ENCODE results near the gene LYAR. TPM values are rescaled to one million over a fixed set of nuclear protein-coding genes. Genes with fewer than 3 reads are reported as not detected.

Gene LYAR
- total RNA-seq, 4 donors from 2014 or later, result 13.7 to 21.3 (median 17.2) TPM

DNA sequence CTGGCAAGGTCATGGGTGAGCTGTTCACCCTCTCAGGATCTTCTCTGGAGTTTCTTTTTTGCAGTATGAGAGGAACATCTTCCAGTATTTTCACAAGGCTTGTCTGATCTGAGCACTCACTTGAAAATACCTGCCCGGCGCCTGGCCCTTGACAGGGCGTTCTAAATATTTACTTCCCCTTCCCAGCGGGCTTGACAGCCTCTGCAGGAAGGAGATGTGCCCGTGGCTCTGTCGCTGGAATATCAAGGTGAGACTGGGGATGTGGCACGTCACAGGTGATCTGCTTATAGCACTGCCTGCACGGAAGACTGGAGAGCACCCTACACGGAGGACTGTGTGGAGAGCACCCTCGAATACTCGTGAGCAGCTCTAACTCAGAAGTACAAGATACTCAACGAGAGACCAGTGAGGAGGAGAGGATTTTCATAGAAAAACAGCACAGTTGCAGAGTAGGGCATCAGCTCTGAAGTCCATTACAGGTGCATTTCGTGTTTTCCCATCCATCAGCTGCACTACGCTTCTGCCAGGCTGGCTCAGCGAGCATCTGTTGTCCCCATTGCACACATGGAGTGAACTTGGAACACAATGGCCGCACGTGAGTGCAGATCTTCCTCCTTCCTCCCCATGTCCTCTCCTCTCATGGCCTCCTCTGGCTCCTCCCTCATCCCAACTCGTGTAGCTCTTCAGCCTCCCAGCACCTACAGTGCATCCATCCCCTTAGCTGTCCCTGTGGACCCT, 32.2 kb upstream of the LYAR start:
- H3K4me1 ChIP-seq, result no peaks in the 10 kb centered on the region
- no peaks in the 10 kb centered on the region for H3K27me3 ChIP-seq
- no peaks in the 10 kb centered on the region for H3K9me3 ChIP-seq
- TF ChIP-seq POLR2A (IDR thresholded peaks at IDR 0.05) (no peak), EP300 (IDR thresholded peaks at IDR 0.05) (no peak), POLR2AphosphoS5 (IDR thresholded peaks at IDR 0.05) (no peak)
- TF ChIP-seq, protein P1, sequence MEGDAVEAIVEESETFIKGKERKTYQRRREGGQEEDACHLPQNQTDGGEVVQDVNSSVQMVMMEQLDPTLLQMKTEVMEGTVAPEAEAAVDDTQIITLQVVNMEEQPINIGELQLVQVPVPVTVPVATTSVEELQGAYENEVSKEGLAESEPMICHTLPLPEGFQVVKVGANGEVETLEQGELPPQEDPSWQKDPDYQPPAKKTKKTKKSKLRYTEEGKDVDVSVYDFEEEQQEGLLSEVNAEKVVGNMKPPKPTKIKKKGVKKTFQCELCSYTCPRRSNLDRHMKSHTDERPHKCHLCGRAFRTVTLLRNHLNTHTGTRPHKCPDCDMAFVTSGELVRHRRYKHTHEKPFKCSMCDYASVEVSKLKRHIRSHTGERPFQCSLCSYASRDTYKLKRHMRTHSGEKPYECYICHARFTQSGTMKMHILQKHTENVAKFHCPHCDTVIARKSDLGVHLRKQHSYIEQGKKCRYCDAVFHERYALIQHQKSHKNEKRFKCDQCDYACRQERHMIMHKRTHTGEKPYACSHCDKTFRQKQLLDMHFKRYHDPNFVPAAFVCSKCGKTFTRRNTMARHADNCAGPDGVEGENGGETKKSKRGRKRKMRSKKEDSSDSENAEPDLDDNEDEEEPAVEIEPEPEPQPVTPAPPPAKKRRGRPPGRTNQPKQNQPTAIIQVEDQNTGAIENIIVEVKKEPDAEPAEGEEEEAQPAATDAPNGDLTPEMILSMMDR (IDR thresholded peaks at IDR 0.05), result no peak
- H3K36me3 ChIP-seq, result peaks cover 0 to 57% of the 10 kb centered on the region in 2 donors
- no peak overlapping the region for H3K27ac ChIP-seq
- ATAC-seq, result no peak
- 75 to 87% methylated on average over 7 to 14 of the region's 18 CpGs for WGBS, 2 donors (ENCODE audit: low coverage in 1 of 2)
- no peak overlapping the region for H3K4me3 ChIP-seq

DNA sequence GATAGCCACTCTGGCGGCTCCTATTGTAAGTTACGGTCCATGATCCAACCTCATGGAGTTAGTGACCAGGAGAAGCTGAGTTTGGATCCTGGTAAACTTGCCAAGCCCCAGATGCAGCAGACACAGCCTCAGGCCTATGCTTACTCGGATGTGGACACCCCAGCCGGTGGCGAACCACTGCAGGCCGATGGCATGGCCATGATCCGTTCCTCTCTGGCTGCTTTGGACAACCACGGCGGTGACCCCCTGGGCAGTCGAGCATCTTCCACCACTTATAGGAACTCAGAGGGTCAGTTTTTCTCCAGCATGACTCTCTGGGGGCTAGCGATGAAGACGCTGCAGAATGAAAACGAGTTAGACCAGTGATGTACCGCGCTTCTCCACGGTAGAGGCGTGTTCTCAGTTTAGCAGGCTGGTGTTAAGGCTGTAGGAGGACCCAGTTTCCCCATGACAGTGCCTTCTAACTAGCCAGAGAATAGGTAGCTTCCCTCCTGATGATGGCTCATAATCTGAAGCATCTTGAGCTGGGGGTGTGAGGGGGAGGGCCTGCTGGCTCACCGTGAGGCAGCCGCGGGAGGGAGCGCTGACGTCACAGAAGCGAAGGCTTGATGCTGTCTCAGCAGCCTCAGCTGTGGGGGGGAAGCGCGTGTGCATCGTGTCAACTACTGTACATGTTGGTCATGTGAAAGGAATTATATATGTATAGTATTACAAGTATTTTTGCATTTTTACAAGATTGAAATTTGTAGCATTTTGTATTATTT, 31.2 kb upstream of the LYAR start:
- no peaks in the 10 kb centered on the region for H3K9me3 ChIP-seq
- no peak for TF ChIP-seq POLR2A (IDR thresholded peaks at IDR 0.05)
- no peak for TF ChIP-seq POLR2AphosphoS5 (IDR thresholded peaks at IDR 0.05)
- TF ChIP-seq, protein P1 (IDR thresholded peaks at IDR 0.05), result no peak
- TF ChIP-seq EP300 (IDR thresholded peaks at IDR 0.05), result no peak
- H3K4me1 ChIP-seq, result no peaks in the 10 kb centered on the region
- whole genome bisulfite sequencing, 2 donors (ENCODE audit: low coverage in 1 of 2), result 89 to 90% methylated on average over 7 to 18 of the region's 26 CpGs
- H3K4me3 ChIP-seq, result no peak overlapping the region
- ATAC-seq, result no peak
- peaks cover 0 to 67% of the 10 kb centered on the region in 2 donors for H3K36me3 ChIP-seq
- no peak overlapping the region for H3K27ac ChIP-seq
- H3K27me3 ChIP-seq, result no peaks in the 10 kb centered on the region

DNA sequence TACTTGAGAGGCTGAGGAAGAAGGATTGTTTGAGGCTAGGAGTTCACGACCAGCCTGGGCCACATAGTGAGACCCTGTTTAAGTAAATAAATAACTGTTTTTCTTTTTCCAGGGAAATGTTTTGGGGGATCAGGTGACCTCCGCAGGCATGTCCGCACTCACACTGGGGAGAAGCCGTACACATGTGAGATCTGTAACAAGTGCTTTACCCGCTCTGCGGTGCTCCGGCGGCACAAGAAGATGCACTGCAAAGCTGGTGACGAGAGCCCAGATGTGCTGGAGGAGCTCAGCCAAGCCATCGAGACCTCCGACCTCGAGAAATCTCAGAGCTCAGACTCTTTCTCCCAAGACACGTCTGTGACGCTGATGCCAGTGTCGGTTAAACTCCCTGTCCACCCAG, 30.6 kb upstream of the LYAR start:
- no peak for ATAC-seq
- H3K4me3 ChIP-seq, result no peak overlapping the region
- H3K36me3 ChIP-seq, result peaks cover 0 to 73% of the 10 kb centered on the region in 2 donors
- no peaks in the 10 kb centered on the region for H3K4me1 ChIP-seq
- TF ChIP-seq EP300 (IDR thresholded peaks at IDR 0.05) (no peak), POLR2A (IDR thresholded peaks at IDR 0.05) (no peak), POLR2AphosphoS5 (IDR thresholded peaks at IDR 0.05) (no peak)
- TF ChIP-seq, protein P1 (IDR thresholded peaks at IDR 0.05), result no peak
- no peaks in the 10 kb centered on the region for H3K9me3 ChIP-seq
- H3K27ac ChIP-seq, result no peak overlapping the region
- no peaks in the 10 kb centered on the region for H3K27me3 ChIP-seq
- WGBS, 2 donors (ENCODE audit: low coverage in 1 of 2), result 77 to 90% methylated on average over 6 to 10 of the region's 15 CpGs

DNA sequence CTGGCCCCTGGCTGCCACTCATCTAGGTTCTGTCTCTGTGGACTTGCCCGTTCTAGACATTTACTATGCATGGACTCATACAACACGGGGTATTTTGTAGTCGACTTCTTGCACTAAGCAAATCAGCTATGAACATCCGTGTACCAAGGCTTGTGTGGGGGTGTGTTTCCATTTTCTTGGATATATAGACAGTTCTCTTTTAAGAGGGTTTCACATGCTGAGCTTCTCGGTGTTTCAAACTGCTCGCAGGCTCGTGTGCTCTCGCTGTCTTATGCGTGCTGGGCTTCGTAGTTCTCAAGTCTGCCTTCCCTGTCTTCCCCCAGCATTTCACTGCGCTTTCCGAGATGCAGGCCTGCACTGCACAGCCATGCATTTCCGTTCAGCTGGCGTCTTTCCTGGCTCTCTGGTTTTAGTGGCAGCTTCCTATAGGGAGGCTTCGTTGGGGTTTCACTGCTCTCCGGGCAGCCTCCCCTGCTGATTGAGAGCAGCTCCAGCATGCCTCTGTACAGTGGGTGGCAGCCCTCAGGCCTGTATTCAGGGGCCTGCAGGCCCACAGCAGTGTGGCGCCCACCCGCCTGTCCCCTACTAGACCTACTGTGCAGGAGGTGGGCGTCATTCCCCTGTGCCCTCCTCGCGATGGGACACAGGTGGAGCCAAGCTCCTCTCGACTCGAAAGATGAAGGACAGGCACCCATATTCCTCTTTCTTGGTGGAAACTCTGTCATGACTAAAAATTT, 27.7 kb upstream of the LYAR start:
- TF ChIP-seq POLR2A (IDR thresholded peaks at IDR 0.05) (no peak), POLR2AphosphoS5 (IDR thresholded peaks at IDR 0.05) (no peak), EP300 (IDR thresholded peaks at IDR 0.05) (no peak)
- TF ChIP-seq, protein P1 (IDR thresholded peaks at IDR 0.05), result no peak
- Histone ChIP-seq H3K9me3 (no peaks in the 10 kb centered on the region), H3K27me3 (no peaks in the 10 kb centered on the region), H3K27ac (no peak overlapping the region), H3K36me3 (peaks cover 0 to 100% of the 10 kb centered on the region in 2 donors), H3K4me1 (no peaks in the 10 kb centered on the region), H3K4me3 (no peak overlapping the region)
- WGBS, 2 donors (ENCODE audit: low coverage in 1 of 2), result 91 to 95% methylated on average over 4 to 16 of the region's 23 CpGs
- no peak for ATAC-seq
